Loucy (cell line): Measurements from ENCODE around the gene STOX2.

Experiments used
- CTCF ChIP-seq: fragments of 200-600 bp; sonication (generic); conservative IDR thresholded peaks from 2 replicates; pipeline ENCODE4 v1.5.1; 2014; ENCODE audit warnings: mild to moderate bottlenecking, antibody characterized with exemption, low read length
- EZH2phosphoT487 ChIP-seq: fragments of 200-600 bp; IDR thresholded peaks from 2 replicates; pipeline ENCODE4 v1.6.1; 2018; ENCODE audit warnings: antibody characterized with exemption, mild to moderate bottlenecking, moderate library complexity, borderline replicate concordance

GRCh38 chr4:183860731-183861130 lies 44.4 kb upstream of the STOX2 start:
- TF ChIP-seq CTCF (no peak), EZH2phosphoT487 (no peak)
